ENCODE results near the gene MCC.
A peak's percentile ranks its signal among the peaks of the same experiment; 100 is the strongest.
"Not testable (repeated sequence)": the region's sequence is repeated elsewhere in the genome, so short reads cannot be mapped to it uniquely, and the experiment has no call there.

The MCC gene

DNA sequence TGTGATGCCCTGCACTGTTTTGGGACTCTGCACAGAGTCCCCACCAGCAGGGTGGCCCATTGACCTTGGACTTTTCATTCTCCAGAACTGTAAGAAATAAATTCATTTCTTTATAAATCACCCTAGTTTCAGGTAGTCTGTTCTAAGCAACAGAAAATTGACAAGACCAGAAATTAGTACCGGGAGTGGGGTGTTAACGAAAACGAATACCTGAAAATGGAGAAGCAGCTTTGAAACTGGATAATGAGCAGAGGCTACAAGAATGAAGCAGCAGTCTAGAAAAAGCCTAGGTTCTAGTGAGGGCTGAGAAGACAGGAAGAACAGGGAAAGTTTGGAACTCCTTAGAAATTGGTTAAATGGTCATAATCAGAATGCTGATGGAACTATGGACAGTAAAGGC is 2.1 kb upstream of the MCC start:
- no peak for DNase-seq (ENCODE audit: low read depth)

DNA sequence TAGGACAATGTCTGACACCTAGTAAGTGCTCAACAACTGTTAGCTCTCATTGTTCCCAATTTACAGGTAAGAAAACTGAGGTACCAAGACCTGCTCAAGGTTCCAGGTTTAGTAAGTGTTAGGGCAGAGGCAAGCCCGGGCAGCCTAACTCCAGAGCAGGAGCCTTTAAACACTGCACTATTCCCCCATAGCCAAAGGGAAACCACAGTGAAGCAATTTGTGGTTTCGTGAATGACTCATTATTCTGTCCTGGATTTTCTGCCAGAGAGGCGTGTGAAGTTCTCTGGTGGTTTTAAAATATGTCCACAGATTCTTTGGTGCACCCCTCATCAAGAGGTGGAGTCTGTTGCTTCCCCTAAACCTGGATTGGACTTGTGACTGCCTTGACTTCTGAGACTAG is 1.0 kb upstream of the MCC start:
- DNase-seq (ENCODE audit: low read depth): peak; percentile 92

DNA sequence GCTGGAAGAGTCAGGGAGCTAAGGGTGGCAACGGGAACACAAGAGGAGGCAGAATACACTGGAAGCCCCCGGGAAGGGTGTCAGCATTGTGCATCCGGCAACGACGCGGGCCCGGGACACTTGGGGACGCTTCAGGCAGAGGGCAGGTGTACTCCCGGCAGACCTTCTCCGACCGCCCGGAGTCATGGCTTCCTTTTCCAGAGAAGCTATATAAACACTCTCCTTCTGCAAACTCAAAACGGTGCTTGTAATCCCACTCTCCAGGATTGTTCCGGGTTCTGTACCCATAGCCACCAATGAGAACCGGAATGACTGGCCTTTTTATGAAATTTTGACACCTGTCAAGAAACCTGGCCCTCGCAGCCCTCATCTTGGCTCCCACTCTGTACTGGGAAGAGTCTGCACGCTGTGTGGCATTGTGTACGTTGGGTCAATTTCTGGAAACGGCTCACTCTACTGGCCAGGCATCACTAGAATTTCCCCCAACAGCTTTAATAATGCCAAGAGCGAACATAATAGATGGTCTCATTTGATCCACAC is 462 bp upstream of the MCC start:
- no peak for DNase-seq (ENCODE audit: low read depth)

- no peak for DNase-seq (ENCODE audit: low read depth)
These were observed 855 bp downstream of the MCC start for GRCh38 chr5:113487416-113487780.

GRCh38 chr5:113480243-113480642 is 8.0 kb downstream of the MCC start:
- no peak for DNase-seq (ENCODE audit: low read depth)

DNA sequence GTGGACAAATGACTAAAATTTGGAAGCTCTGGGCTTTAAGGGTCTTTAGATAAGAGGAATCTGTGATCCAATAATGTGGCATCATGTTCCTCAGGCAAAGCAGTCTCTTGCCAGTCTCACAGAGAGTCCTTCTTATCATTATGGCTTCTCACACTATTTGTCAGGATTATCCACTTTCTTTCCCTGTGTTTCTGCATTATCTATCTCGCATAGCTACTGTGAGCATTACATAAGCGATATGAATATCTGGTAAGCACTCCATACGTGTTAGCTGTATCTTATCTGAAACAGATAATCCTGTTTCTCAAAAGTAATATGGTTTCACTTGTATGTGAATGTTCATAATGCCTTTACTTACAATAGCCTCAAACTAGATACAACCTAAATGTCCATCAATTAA is 9.6 kb downstream of the MCC start:
- no peak for DNase-seq (ENCODE audit: low read depth)

GRCh38 chr5:113474100-113474728 is 14.0 kb downstream of the MCC start:
- DNase-seq (ENCODE audit: low read depth): no peak

DNA sequence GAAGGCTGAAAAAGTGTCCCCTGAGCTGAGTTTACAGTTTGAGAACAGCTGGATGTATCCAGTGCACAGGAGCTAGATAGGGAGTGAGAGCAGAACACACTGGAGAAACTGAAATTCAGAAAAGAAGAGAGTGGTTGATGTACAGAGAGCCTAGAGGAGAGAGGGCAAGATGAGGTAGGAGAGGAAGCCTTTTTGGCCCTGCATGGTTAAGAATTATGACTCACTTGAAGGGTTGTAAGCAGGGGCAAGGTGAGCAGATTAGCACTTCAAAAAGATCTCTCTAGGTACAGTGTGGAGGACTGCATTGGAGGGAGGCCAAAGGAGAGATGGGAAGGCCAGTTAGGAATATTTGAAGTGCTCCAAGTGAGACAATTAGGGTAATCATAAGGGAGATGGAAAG is 25.2 kb downstream of the MCC start:
- DNase-seq (ENCODE audit: low read depth): no peak

DNA sequence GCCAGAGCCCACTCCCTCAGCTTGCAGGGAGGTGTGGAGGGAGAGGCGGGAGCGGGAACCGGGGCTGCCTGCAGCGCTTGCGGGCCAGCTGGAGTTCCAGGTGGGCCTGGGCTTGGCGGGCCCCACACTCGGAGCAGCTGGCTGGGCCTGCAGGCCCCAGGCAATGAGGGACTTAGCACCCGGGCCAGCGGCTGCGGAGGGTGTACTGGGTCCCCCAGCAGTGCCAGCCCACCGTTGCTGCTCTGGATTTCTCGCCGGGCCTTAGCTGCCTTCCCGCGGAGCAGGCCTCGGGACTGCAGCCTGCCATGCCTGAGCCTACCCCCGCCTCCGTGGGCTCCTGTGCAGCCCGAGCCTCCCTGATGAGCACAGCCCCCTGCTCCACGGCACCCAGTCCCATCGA is 31.1 kb downstream of the MCC start:
- DNase-seq (ENCODE audit: low read depth): not testable (repeated sequence)

GRCh38 chr5:113452941-113453340 is 35.3 kb downstream of the MCC start:
- DNase-seq (ENCODE audit: low read depth): no peak

GRCh38 chr5:113451797-113452196 is 36.5 kb downstream of the MCC start:
- no peak for DNase-seq (ENCODE audit: low read depth)

DNA sequence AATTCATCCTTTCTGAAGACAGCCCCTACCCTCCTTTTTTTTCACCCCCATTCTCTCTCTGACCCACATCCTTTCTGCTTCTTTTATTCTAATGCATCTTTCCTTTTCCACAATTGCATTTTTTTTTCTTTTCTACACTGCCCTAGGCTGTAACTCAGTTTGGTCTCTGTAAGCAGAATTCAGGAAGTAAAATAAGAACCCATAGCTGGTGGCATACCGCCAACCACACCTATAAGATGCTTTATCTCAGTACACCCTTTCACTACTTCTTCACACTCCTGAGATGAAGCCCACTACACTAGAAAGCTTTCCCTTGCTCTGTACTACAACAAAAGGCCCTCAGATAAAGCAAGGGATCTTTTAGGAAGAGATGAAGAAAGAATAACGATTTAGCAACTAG is 37.3 kb downstream of the MCC start:
- DNase-seq (ENCODE audit: low read depth): no peak

GRCh38 chr5:113450462-113450861 is 37.8 kb downstream of the MCC start:
- no peak for DNase-seq (ENCODE audit: low read depth)

DNA sequence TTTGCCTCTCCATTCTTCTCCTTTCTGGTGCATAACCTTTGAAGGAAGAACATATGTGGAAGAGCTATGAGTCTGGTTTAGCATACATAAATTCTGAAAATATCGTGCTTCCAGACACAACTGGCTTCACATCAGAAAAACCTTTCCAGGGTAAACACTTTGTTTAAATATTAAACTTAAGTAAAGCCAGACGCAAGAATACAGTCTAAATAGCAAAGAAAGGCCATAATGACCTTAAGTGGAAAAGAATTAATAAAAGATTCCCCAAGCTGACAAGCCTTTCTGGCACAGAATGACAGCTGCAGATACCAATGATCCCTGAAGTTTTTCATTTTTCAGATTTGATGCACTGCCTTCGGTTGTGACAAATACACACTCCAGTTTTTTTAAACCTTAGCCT is 40.0 kb downstream of the MCC start:
- no peak for DNase-seq (ENCODE audit: low read depth)

DNA sequence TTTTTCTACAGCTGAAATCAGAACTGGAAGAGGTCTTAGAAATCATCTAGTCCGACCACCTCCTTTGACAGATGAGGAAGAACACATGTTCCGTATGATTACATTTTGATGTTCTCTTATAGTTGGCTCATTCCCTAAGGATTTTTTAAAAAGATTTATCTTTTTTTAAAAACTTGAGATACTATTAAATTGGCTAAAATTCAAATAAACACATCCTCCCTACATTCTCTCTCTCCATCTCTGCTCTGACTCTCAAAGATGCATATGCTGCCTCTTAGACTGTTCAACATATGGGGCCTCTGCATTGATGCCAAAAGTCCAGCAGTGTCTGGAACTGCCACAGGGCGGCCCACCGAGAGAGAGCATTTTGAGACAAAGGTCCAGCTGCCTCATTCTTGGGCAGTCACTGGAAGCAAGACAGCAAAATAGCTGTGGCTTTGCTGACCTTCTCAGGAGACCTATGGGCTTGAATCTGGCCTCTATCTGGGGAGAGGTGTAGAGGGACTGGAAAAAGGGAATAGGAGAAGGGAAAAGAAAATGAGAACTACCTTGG is 40.7 kb downstream of the MCC start:
- DNase-seq (ENCODE audit: low read depth): no peak

GRCh38 chr5:113446358-113446927 is 41.8 kb downstream of the MCC start:
- no peak for DNase-seq (ENCODE audit: low read depth)

- no peak for DNase-seq (ENCODE audit: low read depth)
These were observed 51.1 kb downstream of the MCC start for GRCh38 chr5:113437111-113437510.

DNA sequence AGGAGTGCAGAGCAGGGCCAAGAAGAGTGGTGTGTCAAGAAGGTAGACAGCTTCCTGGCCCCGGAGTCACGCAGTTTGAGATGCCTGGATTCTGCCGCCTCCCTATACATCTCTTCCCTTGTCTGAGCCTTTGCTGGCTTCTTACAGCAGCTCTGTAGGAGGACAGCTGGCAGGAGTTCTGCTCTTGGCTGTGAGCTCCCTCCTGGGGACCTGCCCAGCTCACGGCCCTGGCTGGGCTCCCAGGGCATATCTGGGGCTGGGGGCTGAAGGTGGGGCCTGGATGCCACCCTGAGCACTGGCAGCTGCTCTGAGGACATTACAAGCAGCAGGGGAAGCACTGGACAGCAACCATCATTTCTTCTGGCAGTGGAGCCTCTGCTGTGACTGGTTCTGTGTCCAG is 52.7 kb downstream of the MCC start:
- no peak for DNase-seq (ENCODE audit: low read depth)

GRCh38 chr5:113434889-113435288 is 53.4 kb downstream of the MCC start, which contains the start of gene TSSK1B:
Gene TSSK1B (minus strand): TSS chr5:113434989. CDS start chr5:113434839, 150 bp downstream.
- DNase-seq (ENCODE audit: low read depth): no peak

- no peak for DNase-seq (ENCODE audit: low read depth)
These were observed 54.2 kb downstream of the MCC start for GRCh38 chr5:113433862-113434612.

DNA sequence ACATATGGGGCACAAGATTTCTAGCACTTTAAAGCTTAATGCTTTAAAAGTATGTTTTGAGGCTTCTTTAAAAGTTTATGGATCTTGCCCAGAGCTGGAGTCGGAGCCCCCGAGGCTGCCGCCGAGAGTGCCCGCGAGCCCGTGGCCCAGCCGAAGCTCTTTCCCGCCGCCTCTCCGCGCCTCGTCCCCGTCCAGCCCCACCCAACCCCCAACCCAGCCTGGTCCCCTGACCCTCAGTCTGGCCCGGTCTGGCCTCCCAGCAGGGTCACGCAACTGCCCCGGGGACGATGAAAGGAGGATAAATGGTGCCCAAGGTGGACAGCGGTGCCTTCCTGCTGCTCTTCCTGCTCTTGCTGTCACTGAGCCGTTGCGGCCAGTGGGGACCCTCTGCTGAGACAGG is 55.2 kb downstream of the MCC start:
- DNase-seq (ENCODE audit: low read depth): no peak

GRCh38 chr5:113427871-113428574 is 60.2 kb downstream of the MCC start:
- no peak for DNase-seq (ENCODE audit: low read depth)
